ENCODE results near the gene ARL8B.

DNA sequence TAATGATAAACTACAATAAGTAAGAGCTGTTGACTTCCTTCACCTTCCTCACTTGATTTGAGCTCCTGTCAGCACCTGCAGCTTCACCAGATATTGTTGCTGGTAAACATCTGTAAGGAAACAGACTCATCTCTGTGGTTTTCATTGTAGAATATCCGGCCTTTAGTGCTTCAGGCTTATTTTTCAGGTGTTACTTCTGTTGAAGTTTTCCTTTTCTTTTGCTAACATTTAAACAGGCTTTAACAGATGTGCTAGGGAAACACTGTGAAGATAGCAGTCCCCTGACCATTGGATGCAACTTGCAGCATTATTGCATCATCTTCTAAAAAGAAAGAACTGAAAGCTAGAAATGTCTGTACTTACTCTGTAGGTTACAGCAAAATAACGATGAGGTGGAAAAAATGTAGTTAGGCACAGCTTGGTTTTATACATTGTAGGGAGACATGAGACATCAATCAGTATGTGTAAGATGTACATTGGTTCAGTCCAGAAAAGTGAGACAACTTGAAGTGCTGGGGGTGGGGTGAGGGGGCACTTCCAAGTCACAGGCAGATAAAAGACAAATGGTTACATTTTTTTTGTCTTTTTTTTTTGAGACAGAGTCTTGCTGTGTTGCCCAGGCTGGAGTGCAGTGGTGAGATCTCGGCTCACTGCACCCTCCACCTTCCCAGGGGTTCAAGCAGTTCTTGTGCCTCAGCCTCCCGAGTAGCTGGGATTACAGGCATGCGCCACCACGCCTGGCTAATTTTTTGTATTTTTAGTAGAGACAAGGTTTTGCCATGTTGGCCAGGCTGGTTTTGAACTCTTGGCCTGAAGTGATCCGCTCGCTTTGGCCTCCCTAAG lies 75.6 kb downstream of the ARL8B start:
- TF ChIP-seq, protein P1, sequence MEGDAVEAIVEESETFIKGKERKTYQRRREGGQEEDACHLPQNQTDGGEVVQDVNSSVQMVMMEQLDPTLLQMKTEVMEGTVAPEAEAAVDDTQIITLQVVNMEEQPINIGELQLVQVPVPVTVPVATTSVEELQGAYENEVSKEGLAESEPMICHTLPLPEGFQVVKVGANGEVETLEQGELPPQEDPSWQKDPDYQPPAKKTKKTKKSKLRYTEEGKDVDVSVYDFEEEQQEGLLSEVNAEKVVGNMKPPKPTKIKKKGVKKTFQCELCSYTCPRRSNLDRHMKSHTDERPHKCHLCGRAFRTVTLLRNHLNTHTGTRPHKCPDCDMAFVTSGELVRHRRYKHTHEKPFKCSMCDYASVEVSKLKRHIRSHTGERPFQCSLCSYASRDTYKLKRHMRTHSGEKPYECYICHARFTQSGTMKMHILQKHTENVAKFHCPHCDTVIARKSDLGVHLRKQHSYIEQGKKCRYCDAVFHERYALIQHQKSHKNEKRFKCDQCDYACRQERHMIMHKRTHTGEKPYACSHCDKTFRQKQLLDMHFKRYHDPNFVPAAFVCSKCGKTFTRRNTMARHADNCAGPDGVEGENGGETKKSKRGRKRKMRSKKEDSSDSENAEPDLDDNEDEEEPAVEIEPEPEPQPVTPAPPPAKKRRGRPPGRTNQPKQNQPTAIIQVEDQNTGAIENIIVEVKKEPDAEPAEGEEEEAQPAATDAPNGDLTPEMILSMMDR (IDR thresholded peaks at IDR 0.05) = no peak
- TF ChIP-seq POLR2A (IDR thresholded peaks at IDR 0.05) (no peak), POLR2AphosphoS5 (IDR thresholded peaks at IDR 0.05) (no peak)
